Upper lobe of left lung (tissue), 4 donors: ENCODE measurements around the gene PCSK1.

Experiments
- EP300 ChIP-seq, 4 donors: sonication (generic); formaldehyde crosslinking; IDR thresholded peaks; one replicate each; pipeline ENCODE4 v1.5.1; 2017; ENCODE audit warnings: antibody characterized with exemption in 4 of 4, control low read depth in 2 of 4
- TF ChIP-seq, protein P1 (sequence below), 6 experiments: fragments of 450-650 bp in 4 of 6; fragments of 200-600 bp in 2 of 6; sonication (generic) in 2 of 6; IDR thresholded peaks; one replicate each; pipeline ENCODE4 v1.5.1; 2016 to 2019; ENCODE audit warnings: antibody characterized with exemption in 6 of 6

DNA sequence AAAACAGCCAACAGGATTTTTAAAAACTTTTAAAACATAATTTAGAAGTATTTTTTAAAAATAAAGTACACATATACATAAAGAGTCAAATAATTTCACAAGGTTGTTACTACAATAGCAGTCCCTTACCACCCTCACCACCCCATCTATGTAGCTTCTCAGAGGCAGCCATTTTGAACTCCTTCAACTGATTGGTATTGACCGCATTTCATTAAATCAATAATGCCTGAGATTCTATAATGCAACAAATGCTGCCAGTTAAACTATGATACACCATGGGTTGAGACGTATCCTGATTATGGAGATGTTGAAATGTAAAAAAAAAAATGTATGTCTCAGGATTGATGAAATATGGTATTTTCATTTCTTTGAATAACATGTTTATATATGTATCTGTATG, 78.8 kb downstream of the PCSK1 start:
- TF ChIP-seq, protein P1, sequence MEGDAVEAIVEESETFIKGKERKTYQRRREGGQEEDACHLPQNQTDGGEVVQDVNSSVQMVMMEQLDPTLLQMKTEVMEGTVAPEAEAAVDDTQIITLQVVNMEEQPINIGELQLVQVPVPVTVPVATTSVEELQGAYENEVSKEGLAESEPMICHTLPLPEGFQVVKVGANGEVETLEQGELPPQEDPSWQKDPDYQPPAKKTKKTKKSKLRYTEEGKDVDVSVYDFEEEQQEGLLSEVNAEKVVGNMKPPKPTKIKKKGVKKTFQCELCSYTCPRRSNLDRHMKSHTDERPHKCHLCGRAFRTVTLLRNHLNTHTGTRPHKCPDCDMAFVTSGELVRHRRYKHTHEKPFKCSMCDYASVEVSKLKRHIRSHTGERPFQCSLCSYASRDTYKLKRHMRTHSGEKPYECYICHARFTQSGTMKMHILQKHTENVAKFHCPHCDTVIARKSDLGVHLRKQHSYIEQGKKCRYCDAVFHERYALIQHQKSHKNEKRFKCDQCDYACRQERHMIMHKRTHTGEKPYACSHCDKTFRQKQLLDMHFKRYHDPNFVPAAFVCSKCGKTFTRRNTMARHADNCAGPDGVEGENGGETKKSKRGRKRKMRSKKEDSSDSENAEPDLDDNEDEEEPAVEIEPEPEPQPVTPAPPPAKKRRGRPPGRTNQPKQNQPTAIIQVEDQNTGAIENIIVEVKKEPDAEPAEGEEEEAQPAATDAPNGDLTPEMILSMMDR (IDR thresholded peaks at IDR 0.05), result no peak
- TF ChIP-seq EP300 (IDR thresholded peaks at IDR 0.05), result no peak
